ENCODE measurements around the gene YPEL2.
"Not testable (repeated sequence)": the region's sequence is repeated elsewhere in the genome, so short reads cannot be mapped to it uniquely, and the experiment has no call there.

The YPEL2 gene

GRCh38 chr17:59310263-59310920, 21.1 kb upstream of the YPEL2 start:
- H3K36me3 ChIP-seq (replicated peaks; ENCODE audit: low read depth, low read length), result no peaks in the 10 kb centered on the region
- H3K27me3 ChIP-seq (ENCODE audit: low read depth, low read length), result no peaks in the 10 kb centered on the region
- H3K9me3 ChIP-seq (ENCODE audit: insufficient read depth, low read length), result no peaks in the 10 kb centered on the region
- 0 out of 2 replicates have a peak overlapping the region, but pooled peaks have one; percentile 6 for H3K9ac ChIP-seq (ENCODE audit: low read length)
- peaks cover 5% of the 10 kb centered on the region; the same call in 1 of the 2 replicates for H3K4me1 ChIP-seq (ENCODE audit: low read length)
- no peak for TF ChIP-seq CTCF (IDR thresholded peaks at IDR 0.05; ENCODE audit: low read depth, low read length)
- no peak for TF ChIP-seq EZH2phosphoT487 (IDR thresholded peaks at IDR 0.05; ENCODE audit: low read depth)
- H4K20me1 ChIP-seq (ENCODE audit: insufficient read depth, low read length), result no peaks in the 10 kb centered on the region
- peak overlapping the region; percentile 91 for H2AFZ ChIP-seq (ENCODE audit: low read depth, low read length)
- no peak overlapping the region for H3K4me3 ChIP-seq (ENCODE audit: low read length)
- H3K79me2 ChIP-seq (ENCODE audit: low read length), result no peaks in the 10 kb centered on the region
- H3K27ac ChIP-seq (ENCODE audit: low read length), result no peak overlapping the region
- peak overlapping the region; percentile 45 for H3K4me2 ChIP-seq (ENCODE audit: low read length)

GRCh38 chr17:59311051-59311468, 20.4 kb upstream of the YPEL2 start:
- H3K27me3 ChIP-seq (ENCODE audit: low read depth, low read length), result no peaks in the 10 kb centered on the region
- no peaks in the 10 kb centered on the region for H3K9me3 ChIP-seq (ENCODE audit: insufficient read depth, low read length)
- no peak overlapping the region for H3K27ac ChIP-seq (ENCODE audit: low read length)
- peak overlapping the region; percentile 91 for H2AFZ ChIP-seq (ENCODE audit: low read depth, low read length)
- H3K4me2 ChIP-seq (ENCODE audit: low read length), result peak overlapping the region; percentile 45
- TF ChIP-seq EZH2phosphoT487 (IDR thresholded peaks at IDR 0.05; ENCODE audit: low read depth) (no peak), CTCF (IDR thresholded peaks at IDR 0.05; ENCODE audit: low read depth, low read length) (peak; percentile 90)
- no peaks in the 10 kb centered on the region for H3K79me2 ChIP-seq (ENCODE audit: low read length)
- H4K20me1 ChIP-seq (ENCODE audit: insufficient read depth, low read length), result no peaks in the 10 kb centered on the region
- no peaks in the 10 kb centered on the region for H3K36me3 ChIP-seq (replicated peaks; ENCODE audit: low read depth, low read length)
- no peak overlapping the region for H3K4me3 ChIP-seq (ENCODE audit: low read length)
- peaks cover 9% of the 10 kb centered on the region; the same call in 1 of the 2 replicates for H3K4me1 ChIP-seq (ENCODE audit: low read length)
- 0 out of 2 replicates have a peak overlapping the region, but pooled peaks have one; percentile 6 for H3K9ac ChIP-seq (ENCODE audit: low read length)

- not testable (repeated sequence) for H3K9ac ChIP-seq (ENCODE audit: low read length); H4K20me1 ChIP-seq (ENCODE audit: insufficient read depth, low read length)
- 0 out of 2 replicates have a peak overlapping the region, but pooled peaks have one; percentile 48 for H2AFZ ChIP-seq (ENCODE audit: low read depth, low read length)
Measured at GRCh38 chr17:59311521-59311920, 19.9 kb upstream of the YPEL2 start.

GRCh38 chr17:59315866-59316265, 15.6 kb upstream of the YPEL2 start:
- Histone ChIP-seq H2AFZ (ENCODE audit: low read depth, low read length) (peak overlapping the region; percentile 56; the same call in 1 of the 2 replicates), H3K27ac (ENCODE audit: low read length) (no peak overlapping the region), H3K4me3 (ENCODE audit: low read length) (no peak overlapping the region), H4K20me1 (ENCODE audit: insufficient read depth, low read length) (no peaks in the 10 kb centered on the region), H3K9me3 (ENCODE audit: insufficient read depth, low read length) (no peaks in the 10 kb centered on the region), H3K4me2 (ENCODE audit: low read length) (no peak overlapping the region), H3K27me3 (ENCODE audit: low read depth, low read length) (no peaks in the 10 kb centered on the region), H3K4me1 (ENCODE audit: low read length) (peaks cover 6% of the 10 kb centered on the region; the same call in 1 of the 2 replicates), H3K79me2 (ENCODE audit: low read length) (no peaks in the 10 kb centered on the region), H3K36me3 (replicated peaks; ENCODE audit: low read depth, low read length) (no peaks in the 10 kb centered on the region), H3K9ac (ENCODE audit: low read length) (no peak overlapping the region)
- TF ChIP-seq EZH2phosphoT487 (IDR thresholded peaks at IDR 0.05; ENCODE audit: low read depth), result no peak
- TF ChIP-seq CTCF (IDR thresholded peaks at IDR 0.05; ENCODE audit: low read depth, low read length), result no peak

More at GRCh38 chr17:59311521-59311920, 19.9 kb upstream of the YPEL2 start:
- H3K27me3 ChIP-seq (ENCODE audit: low read depth, low read length); H3K4me1 ChIP-seq (ENCODE audit: low read length); H3K9me3 ChIP-seq (ENCODE audit: insufficient read depth, low read length); H3K36me3 ChIP-seq (replicated peaks; ENCODE audit: low read depth, low read length); H3K4me3 ChIP-seq (ENCODE audit: low read length); H3K4me2 ChIP-seq (ENCODE audit: low read length); H3K79me2 ChIP-seq (ENCODE audit: low read length); H3K27ac ChIP-seq (ENCODE audit: low read length): not testable (repeated sequence)

Measured in OCI-LY3 (cell line).